Measurements from ENCODE around the gene LTN1.

LTN1 gene

DNA sequence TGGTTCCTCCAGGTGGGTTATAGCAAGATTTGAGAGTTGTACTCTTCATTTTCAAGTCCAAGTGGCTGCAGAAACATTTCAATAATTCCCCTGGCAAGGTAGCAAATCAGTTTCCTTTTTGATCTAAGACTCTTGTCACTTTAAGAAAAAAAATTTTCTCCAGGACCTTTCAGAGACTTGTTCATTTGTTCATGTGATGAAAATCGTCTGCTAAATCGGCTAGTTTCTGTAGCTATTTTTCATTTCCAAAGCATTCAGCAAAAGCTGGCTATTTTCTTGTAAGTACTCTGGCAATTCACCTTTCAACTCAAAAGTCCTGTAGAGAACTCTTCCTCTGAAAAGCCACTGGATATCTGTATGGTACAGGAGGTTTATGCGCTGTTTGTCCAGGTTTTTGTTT lies 93.5 kb downstream of the LTN1 start:
- no peak for TF ChIP-seq GATA1 (IDR thresholded peaks at IDR 0.05; ENCODE audit: low read depth, low read length)
- no peak for TF ChIP-seq POLR2A (IDR thresholded peaks at IDR 0.05; ENCODE audit: low read length)
- DNase-seq = no peak

DNA sequence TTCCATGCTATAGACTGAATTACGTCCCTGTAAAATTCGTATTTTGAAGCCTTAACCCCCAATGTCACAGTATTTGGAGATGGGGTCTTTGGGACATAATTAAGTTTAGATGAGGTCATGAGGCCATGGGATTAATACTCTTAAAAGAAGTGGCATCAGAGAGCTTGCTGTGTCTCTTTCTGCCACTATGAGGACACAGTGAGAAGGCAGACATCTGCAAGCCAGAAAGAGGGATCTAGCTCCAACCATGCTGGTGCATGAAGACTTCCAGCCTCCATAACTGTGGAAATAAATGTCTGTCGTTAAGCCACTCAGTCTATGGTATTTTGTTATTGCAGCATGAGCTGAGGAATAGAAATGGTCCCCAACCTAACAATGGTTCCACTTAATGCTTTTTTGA lies 99.0 kb downstream of the LTN1 start:
- DNase-seq = no peak
- no peak for TF ChIP-seq POLR2A (IDR thresholded peaks at IDR 0.05; ENCODE audit: low read length)
- TF ChIP-seq GATA1 (IDR thresholded peaks at IDR 0.05; ENCODE audit: low read depth, low read length) = no peak

DNA sequence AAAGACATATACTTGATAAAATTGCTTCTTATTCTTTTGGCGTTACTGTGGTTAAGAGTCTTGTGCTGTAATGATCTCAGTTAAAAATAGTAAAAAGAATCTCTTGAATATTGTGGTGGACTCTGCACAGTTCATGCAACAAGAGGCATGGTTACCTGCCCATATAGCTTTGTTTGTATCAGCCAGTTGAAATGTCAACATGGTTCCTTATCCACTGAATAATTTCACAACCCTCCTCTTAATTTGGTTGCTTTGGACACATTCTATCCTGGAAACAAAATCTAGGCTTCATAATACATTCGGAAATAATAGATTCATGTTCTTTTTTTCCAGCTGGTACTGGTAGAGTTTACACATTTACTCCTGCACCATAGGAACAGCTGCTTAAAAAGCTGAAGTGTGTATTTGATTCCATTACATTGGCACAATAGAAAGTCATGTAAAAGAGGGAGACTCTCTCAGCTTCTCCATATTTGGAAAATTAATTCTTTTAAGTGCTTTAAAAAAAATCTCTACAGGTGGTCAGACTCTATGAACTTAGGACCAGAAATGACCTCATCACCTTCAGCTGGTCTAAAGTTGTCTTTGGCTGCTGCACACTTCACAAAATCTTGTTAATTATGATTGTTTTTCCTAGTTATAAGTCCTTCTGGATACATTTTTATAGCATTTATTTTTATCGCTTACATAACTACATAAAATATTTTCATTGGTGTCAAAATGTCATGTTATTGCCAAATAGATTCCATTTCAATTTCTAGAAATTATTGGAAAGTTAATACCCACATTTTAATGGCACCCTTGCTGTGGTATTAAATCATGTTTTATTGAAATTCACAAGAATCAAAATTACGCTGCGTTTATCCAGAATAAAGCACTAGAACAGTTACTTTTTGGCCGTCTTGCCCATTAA lies 100.2 kb downstream of the LTN1 start:
- no peak for TF ChIP-seq GATA1 (IDR thresholded peaks at IDR 0.05; ENCODE audit: low read depth, low read length)
- no peak for TF ChIP-seq POLR2A (IDR thresholded peaks at IDR 0.05; ENCODE audit: low read length)
- DNase-seq = no peak

DNA sequence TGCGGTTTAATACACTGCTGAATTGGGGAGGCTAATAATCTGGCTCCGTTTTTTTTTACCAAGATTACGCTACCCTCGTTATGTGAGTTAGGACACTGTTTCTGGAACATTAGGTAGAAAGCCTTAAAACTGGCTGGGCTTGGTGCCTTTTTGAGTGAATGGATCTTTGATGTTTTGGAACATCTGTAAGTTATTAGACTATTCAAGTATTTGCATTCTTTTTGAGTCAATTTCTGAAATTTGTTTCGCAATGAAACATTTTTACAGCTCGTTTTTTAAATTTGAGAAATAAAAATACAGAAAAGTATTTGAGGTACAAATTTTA lies 106.9 kb downstream of the LTN1 start:
- TF ChIP-seq POLR2A (IDR thresholded peaks at IDR 0.05; ENCODE audit: low read length) (no peak), GATA1 (IDR thresholded peaks at IDR 0.05; ENCODE audit: low read depth, low read length) (no peak)

DNA sequence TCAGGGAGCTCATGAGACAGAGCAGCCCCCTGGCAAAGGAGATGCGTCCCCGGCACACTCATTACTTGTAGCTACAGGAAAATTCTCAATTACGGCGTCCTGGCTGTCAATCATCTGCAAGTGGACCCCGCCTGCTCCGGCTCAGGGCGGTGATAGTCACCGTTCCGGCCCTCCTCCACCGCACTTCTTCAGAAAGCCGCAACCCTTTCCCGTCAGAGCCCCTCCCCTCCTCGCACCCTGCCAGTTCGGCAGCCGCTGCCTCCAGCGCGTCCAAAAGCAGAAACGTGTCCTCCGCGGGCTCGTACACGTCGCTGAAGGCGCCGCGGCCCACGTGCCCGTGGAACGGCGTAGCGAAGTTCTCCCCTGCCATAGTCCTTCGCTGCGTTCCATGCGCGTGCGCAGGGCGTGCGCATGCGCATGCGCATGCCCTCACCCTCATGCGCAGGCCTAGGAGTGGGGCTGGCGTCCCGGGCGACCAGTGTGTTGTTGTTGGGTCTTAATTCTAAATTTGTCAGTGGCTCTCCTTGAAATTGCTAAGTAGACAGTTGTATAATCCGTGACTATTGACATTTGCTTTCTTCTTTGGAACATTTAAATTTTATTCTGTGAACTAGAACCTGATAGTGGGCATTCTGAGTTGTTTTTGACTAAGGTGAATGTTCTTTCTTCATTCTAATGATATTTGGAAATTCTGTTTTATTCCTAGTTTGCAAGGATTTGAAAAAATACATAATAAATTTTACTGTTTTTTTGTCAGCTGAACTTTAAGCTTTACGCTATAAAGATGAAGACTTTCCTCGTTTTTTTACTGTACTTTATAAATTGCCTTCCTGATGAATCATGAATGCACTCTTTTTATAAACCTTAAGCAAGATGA lies 107.5 kb downstream of the LTN1 start:
- DNase-seq = peak; percentile 96
- no peak for TF ChIP-seq GATA1 (IDR thresholded peaks at IDR 0.05; ENCODE audit: low read depth, low read length)
- peak; percentile 91 for TF ChIP-seq POLR2A (IDR thresholded peaks at IDR 0.05; ENCODE audit: low read length)

More for the DNA sequence above, 106.9 kb downstream of the LTN1 start:
- DNase-seq = no peak

DNA sequence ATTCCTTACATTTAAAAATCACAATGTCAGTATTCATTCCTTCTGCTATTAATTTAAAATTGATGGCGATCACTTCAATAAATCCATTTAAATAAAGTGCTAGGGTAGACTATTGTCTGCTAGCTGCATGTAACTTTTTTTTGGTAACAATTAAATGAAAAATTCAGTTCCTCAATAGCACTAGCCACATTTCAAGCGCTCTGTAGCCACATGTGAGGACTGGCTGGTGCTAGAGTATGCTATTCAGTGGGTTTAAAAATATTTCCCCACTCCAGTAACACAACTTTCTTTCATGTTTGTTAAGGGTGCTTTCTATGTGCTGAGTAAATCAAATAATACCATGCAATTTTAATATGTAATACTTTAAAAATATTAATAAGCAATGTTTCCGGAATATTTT lies 108.2 kb downstream of the LTN1 start:
- DNase-seq = peak in 1 of 2 experiments; percentile 72
- no peak for TF ChIP-seq POLR2A (IDR thresholded peaks at IDR 0.05; ENCODE audit: low read length)
- no peak for TF ChIP-seq GATA1 (IDR thresholded peaks at IDR 0.05; ENCODE audit: low read depth, low read length)

DNA sequence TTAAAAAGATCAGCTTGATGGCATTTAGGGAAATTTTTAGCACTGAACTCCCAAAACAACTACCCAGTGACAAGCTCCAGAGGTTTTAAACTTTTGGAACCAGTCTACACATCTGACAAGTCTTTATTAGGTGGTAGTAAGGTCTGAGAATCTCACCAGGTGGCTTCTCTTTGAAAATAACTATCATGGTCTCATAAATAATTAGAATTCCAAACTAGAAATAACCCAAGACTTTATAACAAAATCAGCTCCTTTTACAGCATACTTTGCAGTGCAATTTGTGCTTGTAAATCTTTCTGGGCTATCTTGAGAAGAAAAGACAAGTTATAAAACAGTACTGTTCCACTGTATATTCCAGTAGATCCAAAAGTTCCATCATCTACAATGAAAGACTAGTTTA lies 108.7 kb downstream of the LTN1 start:
- TF ChIP-seq POLR2A (IDR thresholded peaks at IDR 0.05; ENCODE audit: low read length) = no peak
- no peak for TF ChIP-seq GATA1 (IDR thresholded peaks at IDR 0.05; ENCODE audit: low read depth, low read length)
- DNase-seq = peak in 1 of 2 experiments; percentile 36

DNA sequence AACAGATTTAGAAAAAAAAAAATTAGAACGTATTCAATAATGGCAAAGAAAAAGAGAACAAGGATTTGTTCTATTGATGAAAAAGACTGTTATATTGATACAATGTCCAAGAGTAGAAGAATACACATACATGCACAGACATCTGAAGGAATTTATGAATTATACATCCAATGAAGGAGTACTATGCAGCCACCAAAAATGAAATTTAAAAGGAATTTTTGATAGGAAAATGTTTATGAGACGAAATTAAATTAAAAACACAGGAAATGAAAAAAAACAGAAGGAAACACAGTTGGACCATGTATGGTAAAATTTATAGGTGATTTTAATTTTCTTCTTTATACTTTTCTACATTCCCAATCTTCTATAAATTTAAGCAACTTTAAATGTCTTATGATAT lies 110.3 kb downstream of the LTN1 start:
- no peak for DNase-seq
- TF ChIP-seq GATA1 (IDR thresholded peaks at IDR 0.05; ENCODE audit: low read depth, low read length) = no peak
- TF ChIP-seq POLR2A (IDR thresholded peaks at IDR 0.05; ENCODE audit: low read length) = no peak
